K562 (cell line): ENCODE results near the gene CS. TPM values are rescaled to one million over a fixed set of nuclear protein-coding genes. Genes with fewer than 3 reads are reported as not detected.
A peak's percentile ranks its signal among the peaks of the same experiment; 100 is the strongest.

Experiments
- ATAC-seq: fragments of 200-7000 bp; cut with Tn5 transposase; 3 replicates; pipeline ENCODE4 v1.9.1; 2020; ENCODE audit warnings: moderate library complexity
- BruUV-seq: library from RNA; stranded (reverse); fragments of 400-500 nt; replicated peaks from 2 replicates; lab custom pipeline; 2021; lab: Mats Ljungman, UMichigan
- CTCF ChIA-PET: fragments of 300-600 bp; formaldehyde crosslinking; extraction: SDS; loops from one replicate; lab custom pipeline; 2021; ENCODE audit warnings: low intra/inter-chr PET ratio; lab: Yijun Ruan, JAX
- POLR2A ChIA-PET: fragments of 300-600, 350-650 bp; sonication (Branson Sonifier 250); formaldehyde crosslinking; extraction: SDS; loops from one replicate; lab custom pipeline; 2021; ENCODE audit warnings: antibody characterized with exemption, inconsistent platforms; lab: Yijun Ruan, JAX
- DNase-seq, 4 experiments: peaks; one replicate each; pipeline versions ENCODE4 v3.0.0 to v3.0.0-alpha.2; 2011 to 2018; ENCODE audit warnings: low spot score in 3 of 4, mixed read lengths in 3 of 4; ENCODE audit errors: extremely low read depth in 1 of 4
- FAIRE-seq: peaks from 2 replicates; lab custom pipeline; 2011; peaks lifted over from hg19 to GRCh38; lab: Jason Lieb, UNC
- H2AFZ ChIP-seq: 2 replicates; pipeline ENCODE4 v1.6.0; 2011; ENCODE audit warnings: low read depth, low read length, control low read depth, inconsistent platforms
- H3K27ac ChIP-seq: fragments of 200-600 bp; 3 replicates; pipeline ENCODE4 v1.8.0; 2011; ENCODE audit warnings: low read depth, mild to moderate bottlenecking, control low read depth, inconsistent platforms, low read length, moderate library complexity, mixed read lengths; ENCODE audit errors: extremely low read depth
- H3K27me3 ChIP-seq, 2 experiments: fragments of 300-600 bp in 1 of 2; 2 replicates in 1 of 2; 3 replicates in 1 of 2; pipeline versions ENCODE4 v1.6.0 to v1.8.0; 2011; ENCODE audit warnings: inconsistent platforms in 2 of 2, low read length in 2 of 2, mild to moderate bottlenecking in 1 of 2, mixed read lengths in 1 of 2, moderate library complexity in 1 of 2; ENCODE audit not compliant: control insufficient read depth in 2 of 2, insufficient read depth in 2 of 2
- H3K36me3 ChIP-seq: fragments of 300-600 bp; 3 replicates; pipeline ENCODE4 v1.8.0; 2011; ENCODE audit warnings: mild to moderate bottlenecking, low read length, inconsistent platforms; ENCODE audit not compliant: control insufficient read depth, insufficient read depth
- H3K4me1 ChIP-seq, 2 experiments: fragments of 200-600 bp in 1 of 2; replicated peaks in 1 of 2; 2 replicates in 1 of 2; 3 replicates in 1 of 2; pipeline versions ENCODE4 v1.5.1 to v1.8.0; 2011; ENCODE audit warnings: inconsistent platforms in 2 of 2, low read length in 2 of 2, mild to moderate bottlenecking in 1 of 2, mixed read lengths in 1 of 2, moderate library complexity in 1 of 2; ENCODE audit not compliant: control insufficient read depth in 2 of 2, insufficient read depth in 2 of 2
- H3K4me2 ChIP-seq: 2 replicates; pipeline ENCODE4 v1.6.1; 2011; ENCODE audit warnings: low read length, control low read depth, inconsistent platforms, mixed read lengths; ENCODE audit not compliant: insufficient read depth
- H3K4me3 ChIP-seq: fragments of 200-600 bp; sonication (generic), shearing (Covaris generic); 2 replicates; pipeline ENCODE4 v1.5.1; 2016; ENCODE audit warnings: control low read depth, inconsistent platforms
- H3K79me2 ChIP-seq: fragments of 200-600 bp; 3 replicates; pipeline ENCODE4 v1.8.0; 2011; ENCODE audit warnings: low read length, inconsistent platforms; ENCODE audit not compliant: control insufficient read depth, insufficient read depth
- H3K9ac ChIP-seq, 2 experiments: 2 replicates each; pipeline versions ENCODE4 v1.6.0 to v1.6.1; 2011; ENCODE audit warnings: low read depth in 2 of 2, low read length in 2 of 2, control low read depth in 1 of 2, inconsistent platforms in 1 of 2, mild to moderate bottlenecking in 1 of 2, mixed read lengths in 1 of 2; ENCODE audit not compliant: insufficient read depth in 1 of 2
- H3K9me1 ChIP-seq: one replicate; pipeline ENCODE4 v1.6.0; 2011; ENCODE audit warnings: inconsistent platforms, mild to moderate bottlenecking, low read length, moderate library complexity; ENCODE audit not compliant: control insufficient read depth, insufficient read depth
- H3K9me3 ChIP-seq: replicated peaks from 2 replicates; pipeline ENCODE4 v1.5.1; 2011; ENCODE audit warnings: low read depth, low read length, inconsistent platforms; ENCODE audit not compliant: control insufficient read depth, insufficient read depth
- H4K20me1 ChIP-seq: replicated peaks from 2 replicates; pipeline ENCODE4 v1.6.1; 2011; ENCODE audit warnings: low read length, inconsistent platforms, mixed read lengths; ENCODE audit not compliant: control insufficient read depth, insufficient read depth
- CBFA2T2 ChIP-seq: fragments of 450-650 bp; conservative IDR thresholded peaks from 2 replicates; pipeline ENCODE4 v1.6.1; 2017; ENCODE audit warnings: mild to moderate bottlenecking
- DEAF1 ChIP-seq: fragments of 450-650 bp; formaldehyde crosslinking; IDR thresholded peaks from 2 replicates; pipeline ENCODE4 v1.4.0; 2020; ENCODE audit warnings: mild to moderate bottlenecking, moderate library complexity
- KLF6 ChIP-seq: fragments of 250-450 bp; sonication (Bioruptor Pico); IDR thresholded peaks from 2 replicates; pipeline ENCODE4 v1.4.0; 2020; ENCODE audit warnings: mild to moderate bottlenecking, moderate library complexity, borderline replicate concordance
- MAFG ChIP-seq: fragments of 450-650 bp; conservative IDR thresholded peaks from 2 replicates; pipeline ENCODE4 v1.6.1; 2016; ENCODE audit warnings: missing genetic modification characterization, missing compliant biosample characterization
- PHF8 ChIP-seq: fragments of 200-600 bp; sonication (generic); IDR thresholded peaks from 2 replicates; pipeline ENCODE4 v1.6.1; 2012; ENCODE audit warnings: mixed run types, mild to moderate bottlenecking, inconsistent platforms, low read length, moderate library complexity, borderline replicate concordance
- POLR2A ChIP-seq: fragments of 450-650 bp; conservative IDR thresholded peaks from 2 replicates; pipeline ENCODE4 v1.6.1; 2016
- RBM39 ChIP-seq: fragments of 200-400 bp; formaldehyde crosslinking; optimal IDR thresholded peaks from 2 replicates; pipeline ENCODE3; 2018; ENCODE audit warnings: low read depth, low read length
- SUPT5H ChIP-seq: fragments of 450-650 bp; IDR thresholded peaks from 2 replicates; pipeline ENCODE4 v1.6.1; 2016
- TFAM ChIP-seq: fragments of 250-450 bp; sonication (Bioruptor Pico); conservative IDR thresholded peaks from 2 replicates; pipeline ENCODE4 v1.5.0; 2021; ENCODE audit warnings: mild to moderate bottlenecking, moderate library complexity
- VEZF1 ChIP-seq: fragments of 200-800 bp; sonication (Bioruptor generic); IDR thresholded peaks from 2 replicates; pipeline ENCODE4 v1.6.1; 2017; ENCODE audit warnings: missing genetic modification characterization, missing compliant biosample characterization
- ZKSCAN3 ChIP-seq: fragments of 250-450 bp; sonication (Bioruptor Pico); IDR thresholded peaks from 2 replicates; pipeline ENCODE4 v1.4.0; 2020
- WGBS: fragments of 100-300 bp; shearing (Covaris generic); methylation state at CpG from one replicate; pipeline ENCODE4 v1.1.6; 2016; ENCODE audit warnings: low coverage, mixed read lengths; ENCODE audit not compliant: insufficient coverage; ENCODE audit errors: missing lambda C conversion rate; 5-methylcytosine and 5-hydroxymethylcytosine counted together
- in situ Hi-C: fragments of 300-500 bp; cut with MboI; formaldehyde crosslinking; loops from 4 replicates; pipeline ENCODE4 v1.15.0; 2018; ENCODE audit warnings: inconsistent platforms, mixed read lengths
- intact Hi-C: fragments of 100-400 bp; cut with micrococcal nuclease; formaldehyde crosslinking; loops from 2 replicates; pipeline ENCODE4 v1.14.2; 2022
- polyA plus RNA-seq, 8 experiments: library from polyadenylated mRNA; depleted of rRNA in 4 of 8; stranded (reverse) in 5 of 8; unstranded in 3 of 8; fragments of >200 nt; fragmentation: Nextera tagmentation in 2 of 8; fragmentation: Illumina TruSeq in 1 of 8; extraction: Ambion mirVana in 2 of 8; extraction: Trizol in 1 of 8; gene quantifications; 2 replicates each; pipeline versions ENCODE4 v1.2.1 to v1.2.3, GENCODE V29; 2011 to 2014; ENCODE audit warnings: inconsistent platforms in 1 of 8, missing spikeins in 1 of 8
- total RNA-seq, 7 experiments: library from RNA; depleted of rRNA in 6 of 7; stranded (reverse); fragments of >200 nt in 6 of 7; fragmentation: Illumina TruSeq in 2 of 7; extraction: Trizol in 2 of 7; gene quantifications; 2 replicates each; pipeline versions ENCODE4 v1.2.1 to v1.2.3, GENCODE V29; 2011 to 2021; ENCODE audit warnings: low replicate concordance in 1 of 7
- TF ChIP-seq, protein P1 (sequence below): fragments of 150-350 bp; IDR thresholded peaks from 2 replicates; pipeline ENCODE4 v1.6.1; 2014; ENCODE audit warnings: low read depth, mild to moderate bottlenecking, low read length, borderline replicate concordance

CS gene
- total and polyA plus RNA-seq, 9 of the 15 experiments (the other 6 are each of a cell fraction or from before 2014, with no cell fraction given) = 99.9 to 390 (median 149) TPM

DNA sequence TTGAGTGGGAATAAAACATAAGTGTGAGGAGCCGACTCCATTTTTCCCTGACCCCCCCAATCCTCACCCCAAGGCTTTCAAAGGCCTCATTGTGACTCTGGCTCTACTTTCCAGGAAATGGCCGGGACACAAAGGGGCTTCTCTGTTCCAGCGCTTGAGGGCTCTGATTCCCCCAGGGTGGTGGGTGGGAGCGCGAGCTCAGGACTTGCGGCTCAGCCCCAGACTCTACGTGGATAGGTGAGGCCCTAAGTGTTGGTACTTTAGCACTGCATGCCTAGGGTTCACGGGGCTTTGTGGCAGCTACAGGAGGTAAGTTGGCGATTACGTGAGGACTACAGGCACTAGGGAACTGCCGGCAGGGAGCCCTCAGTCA, 15.1 kb upstream of the CS start (continued):
- TF ChIP-seq VEZF1 (CRISPR knock-in tag) (peak; percentile 13; the same call in 1 of the 2 replicates), RBM39 (peak; percentile 29)

GRCh38 chr12:56311003-56311402, 10.9 kb upstream of the CS start:
- ChIA-PET CTCF (no interaction called here), POLR2A (interaction anchor here (0.6 to 1.6 kb wide), 5 partner anchors 10 to 326 kb away, joined by 3 to 8 read pairs (median 3); partner anchors contain the start of gene SMARCC2)
- Histone ChIP-seq H3K4me3 (no peak overlapping the region), H3K4me1 (peaks cover 6 to 7% of the 10 kb centered on the region in 2 experiments; a peak in 2 of 5 replicates), H3K9ac (no peak overlapping the region), H3K36me3 (peaks cover 66% of the 10 kb centered on the region), H3K27me3 (no peaks in the 10 kb centered on the region), H3K79me2 (peaks cover 19% of the 10 kb centered on the region), H4K20me1 (no peaks in the 10 kb centered on the region), H3K9me1 (no peaks in the 10 kb centered on the region), H3K4me2 (no peak overlapping the region), H3K27ac (no peak overlapping the region), H3K9me3 (no peaks in the 10 kb centered on the region), H2AFZ (no peak overlapping the region)
- 0 out of 2 replicates have a peak, but pooled peaks have one; percentile 33 for TF ChIP-seq POLR2A
- 0 out of 2 replicates have a peak, but pooled peaks have one; percentile 13 for TF ChIP-seq SUPT5H
- no peak for TF ChIP-seq CBFA2T2
- no peak for TF ChIP-seq TFAM (CRISPR knock-in tag)
- TF ChIP-seq MAFG (tag) = no peak
- no peak for TF ChIP-seq PHF8
- TF ChIP-seq, protein P1, sequence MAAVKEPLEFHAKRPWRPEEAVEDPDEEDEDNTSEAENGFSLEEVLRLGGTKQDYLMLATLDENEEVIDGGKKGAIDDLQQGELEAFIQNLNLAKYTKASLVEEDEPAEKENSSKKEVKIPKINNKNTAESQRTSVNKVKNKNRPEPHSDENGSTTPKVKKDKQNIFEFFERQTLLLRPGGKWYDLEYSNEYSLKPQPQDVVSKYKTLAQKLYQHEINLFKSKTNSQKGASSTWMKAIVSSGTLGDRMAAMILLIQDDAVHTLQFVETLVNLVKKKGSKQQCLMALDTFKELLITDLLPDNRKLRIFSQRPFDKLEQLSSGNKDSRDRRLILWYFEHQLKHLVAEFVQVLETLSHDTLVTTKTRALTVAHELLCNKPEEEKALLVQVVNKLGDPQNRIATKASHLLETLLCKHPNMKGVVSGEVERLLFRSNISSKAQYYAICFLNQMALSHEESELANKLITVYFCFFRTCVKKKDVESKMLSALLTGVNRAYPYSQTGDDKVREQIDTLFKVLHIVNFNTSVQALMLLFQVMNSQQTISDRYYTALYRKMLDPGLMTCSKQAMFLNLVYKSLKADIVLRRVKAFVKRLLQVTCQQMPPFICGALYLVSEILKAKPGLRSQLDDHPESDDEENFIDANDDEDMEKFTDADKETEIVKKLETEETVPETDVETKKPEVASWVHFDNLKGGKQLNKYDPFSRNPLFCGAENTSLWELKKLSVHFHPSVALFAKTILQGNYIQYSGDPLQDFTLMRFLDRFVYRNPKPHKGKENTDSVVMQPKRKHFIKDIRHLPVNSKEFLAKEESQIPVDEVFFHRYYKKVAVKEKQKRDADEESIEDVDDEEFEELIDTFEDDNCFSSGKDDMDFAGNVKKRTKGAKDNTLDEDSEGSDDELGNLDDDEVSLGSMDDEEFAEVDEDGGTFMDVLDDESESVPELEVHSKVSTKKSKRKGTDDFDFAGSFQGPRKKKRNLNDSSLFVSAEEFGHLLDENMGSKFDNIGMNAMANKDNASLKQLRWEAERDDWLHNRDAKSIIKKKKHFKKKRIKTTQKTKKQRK = no peak
- TF ChIP-seq DEAF1 = no peak
- TF ChIP-seq KLF6 (CRISPR knock-in tag) = no peak
- TF ChIP-seq ZKSCAN3 (CRISPR knock-in tag) = no peak
- DNase-seq (no peak), ATAC-seq (no peak), FAIRE-seq (no peak)
- intact Hi-C loops = no loop called here
- in situ Hi-C loops = no loop called here
- 97% methylated on average over 12 of the region's 12 CpGs for WGBS
- no TSS peak for BruUV-seq
